Posterior cingulate gyrus (tissue), 11 donors: ENCODE results near the gene CACNA2D3.
A peak's percentile ranks its signal among the peaks of the same experiment; 100 is the strongest.

ENCODE experiments used
- DNase-seq, 10 donors: peaks; one replicate each; pipeline versions ENCODE4 v3.0.0 to v3.0.0-alpha.2; 2020 to 2021; ENCODE audit warnings: mixed read lengths in 3 of 10
- intact Hi-C: fragments of 100-400 bp; cut with DNase I; formaldehyde crosslinking; loops from one replicate; pipeline ENCODE4 v1.15.1; 2023

The CACNA2D3 gene

DNA sequence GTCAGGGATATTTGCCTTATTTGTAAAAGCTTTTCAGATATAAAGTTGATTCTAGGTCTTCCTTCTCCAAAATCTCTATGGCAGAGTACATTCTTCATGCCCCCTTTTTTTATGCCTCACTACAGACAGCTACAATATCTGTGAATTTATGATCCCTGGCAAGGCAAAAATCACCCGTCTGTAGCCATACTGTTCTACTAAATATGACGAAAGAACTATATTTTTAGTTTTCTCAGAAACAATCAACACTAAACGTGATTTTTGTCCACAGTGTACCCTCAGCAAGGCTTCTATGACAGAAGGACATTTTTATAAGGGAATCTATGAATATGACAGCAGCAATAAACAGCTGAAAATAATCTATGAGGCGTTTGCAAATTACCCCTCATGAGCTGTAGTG is 792.8 kb downstream of the CACNA2D3 start:
- intact Hi-C loops: no loop called here

DNA sequence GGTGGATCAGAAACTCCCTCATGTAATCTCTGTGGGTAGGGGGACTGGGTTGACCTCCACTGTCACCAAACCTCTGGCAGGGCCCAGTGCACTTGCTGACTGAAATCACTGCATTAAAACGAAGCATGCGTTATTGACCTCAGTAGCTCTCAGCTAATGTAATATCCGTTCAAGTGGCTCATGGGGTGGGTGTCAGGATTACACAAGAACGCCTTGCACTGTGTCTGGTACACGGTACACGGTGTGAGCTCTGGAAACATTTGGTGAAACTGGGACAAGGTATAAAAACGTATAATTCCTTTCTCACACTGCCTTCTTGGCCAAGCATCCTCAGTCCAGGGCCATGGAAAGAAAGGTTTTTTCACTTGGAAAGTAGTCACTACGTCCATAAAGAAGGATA is 793.6 kb downstream of the CACNA2D3 start:
- intact Hi-C loops: no loop called here
- DNase-seq: no peak

More for the DNA sequence above, 792.8 kb downstream of the CACNA2D3 start:
- no peak for DNase-seq

DNA sequence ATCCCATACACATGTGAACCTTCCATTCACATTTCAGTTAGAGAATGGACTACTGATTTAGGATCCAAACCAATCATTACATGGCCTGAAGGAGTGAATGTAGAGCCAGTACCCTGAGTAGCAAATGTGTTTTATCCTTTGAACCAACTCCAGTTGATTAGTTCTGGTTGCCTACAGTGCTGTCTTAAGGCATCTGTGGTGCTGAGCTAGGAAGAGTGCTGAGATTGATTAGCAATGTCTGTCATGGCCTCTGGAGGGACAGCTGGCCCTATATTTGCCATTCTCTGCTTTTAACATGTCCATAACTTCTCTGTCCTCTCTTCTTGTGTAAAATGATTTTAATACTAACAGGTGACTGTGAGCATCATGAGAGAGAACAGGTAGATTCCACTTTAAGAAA is 794.4 kb downstream of the CACNA2D3 start:
- intact Hi-C loops: no loop called here
- DNase-seq: no peak

DNA sequence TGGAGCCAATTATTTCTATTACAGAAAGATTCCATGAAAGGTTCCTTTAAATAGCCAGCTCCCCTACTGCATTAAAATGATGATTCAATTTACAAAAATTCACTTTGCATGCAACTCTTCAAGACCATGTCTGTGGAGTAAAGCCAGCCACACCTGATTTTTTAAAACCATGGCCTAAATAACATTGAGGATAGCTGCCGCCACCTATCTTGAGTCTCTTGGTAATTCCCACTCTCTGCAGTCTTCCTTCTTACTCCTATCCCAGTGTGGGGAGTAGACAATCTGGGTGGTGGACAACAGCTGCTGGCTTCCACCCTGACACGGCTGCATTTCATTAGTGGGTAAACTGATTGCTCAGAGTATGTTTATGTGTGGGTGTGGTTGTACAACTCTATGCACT is 794.8 kb downstream of the CACNA2D3 start:
- no peak for DNase-seq
- intact Hi-C loops: no loop called here

DNA sequence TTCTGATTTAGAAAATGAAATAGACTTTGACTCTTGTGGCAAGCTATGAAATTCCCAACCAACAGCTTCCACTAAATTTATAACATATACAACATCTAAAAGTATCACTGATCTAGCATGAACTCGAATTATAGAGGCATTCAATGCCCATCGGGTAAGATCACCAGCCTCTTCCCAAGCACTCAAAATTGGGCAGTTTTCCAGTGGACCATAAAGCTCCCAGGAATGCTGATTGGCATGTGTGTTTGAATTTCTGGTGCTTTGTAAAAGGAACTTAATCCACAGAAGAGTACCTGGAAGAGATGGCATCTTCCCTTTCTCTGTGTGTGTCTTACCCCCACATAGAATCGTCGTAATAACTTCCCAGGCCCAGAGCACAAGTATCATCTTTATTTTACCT is 795.5 kb downstream of the CACNA2D3 start:
- DNase-seq: no peak

DNA sequence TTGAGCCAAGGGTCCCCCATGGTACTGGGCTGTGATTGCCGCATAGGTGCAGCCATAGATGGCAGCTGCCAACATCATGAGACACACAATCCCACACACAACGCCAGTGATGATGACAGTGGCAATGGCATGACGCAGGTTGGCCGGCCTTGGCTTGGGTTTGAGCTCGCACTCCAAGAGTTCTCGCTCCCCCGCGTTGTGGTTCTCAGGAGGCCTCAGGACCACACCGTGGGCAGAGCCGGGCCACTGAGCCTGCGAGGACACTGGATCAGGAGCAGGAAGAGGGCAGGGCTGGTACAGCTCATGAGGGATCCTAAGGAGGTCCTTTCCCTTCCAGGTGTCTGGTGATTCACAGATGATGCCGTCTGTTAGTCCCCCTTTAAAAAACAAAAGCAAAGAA is 796.2 kb downstream of the CACNA2D3 start:
- intact Hi-C loops: no loop called here
- DNase-seq: peak in 1 of 10 donors; percentile 59

More for the DNA sequence above, 795.5 kb downstream of the CACNA2D3 start:
- intact Hi-C loops: no loop called here

DNA sequence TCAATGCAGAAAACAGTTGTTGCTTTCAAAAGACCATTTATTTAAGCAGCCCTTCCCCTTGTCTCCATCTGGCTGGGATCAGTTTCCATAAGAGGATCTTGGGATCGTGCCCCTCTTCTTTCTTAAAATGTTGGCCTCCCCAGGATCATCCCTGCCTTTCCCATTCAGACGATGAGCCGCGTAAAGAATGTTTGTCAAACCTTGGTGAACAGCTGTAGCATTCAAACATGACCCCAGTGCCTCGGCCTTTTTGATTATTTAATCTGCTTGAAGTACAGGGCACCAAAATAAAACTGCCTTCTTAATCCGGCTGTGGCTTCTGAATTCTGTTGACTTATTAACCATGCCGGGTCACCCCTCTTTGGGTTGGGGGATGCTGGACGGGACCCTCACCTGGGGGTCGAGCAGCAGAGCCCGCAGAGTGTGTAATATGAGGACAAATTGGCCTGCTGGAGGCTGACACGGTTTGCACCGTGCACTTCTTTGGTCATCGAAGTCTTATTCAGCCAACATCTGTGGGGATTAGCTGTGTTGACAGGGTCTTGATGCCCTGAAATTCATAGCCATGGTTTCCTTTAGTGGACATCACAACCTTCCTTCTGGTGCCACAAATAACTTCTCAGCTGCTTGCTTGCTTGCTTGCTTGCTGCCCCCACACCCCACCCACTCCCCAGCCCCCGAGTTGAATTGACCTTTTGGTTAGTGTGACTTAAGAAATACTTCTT is 805.9 kb downstream of the CACNA2D3 start, which contains the start of gene LRTM1:
LRTM1 (minus strand) TSS at position 14 of the 725 bp plus-strand sequence. CDS start 148 bp downstream, outside the sequence.
- intact Hi-C loops: no loop called here
- no peak for DNase-seq

DNA sequence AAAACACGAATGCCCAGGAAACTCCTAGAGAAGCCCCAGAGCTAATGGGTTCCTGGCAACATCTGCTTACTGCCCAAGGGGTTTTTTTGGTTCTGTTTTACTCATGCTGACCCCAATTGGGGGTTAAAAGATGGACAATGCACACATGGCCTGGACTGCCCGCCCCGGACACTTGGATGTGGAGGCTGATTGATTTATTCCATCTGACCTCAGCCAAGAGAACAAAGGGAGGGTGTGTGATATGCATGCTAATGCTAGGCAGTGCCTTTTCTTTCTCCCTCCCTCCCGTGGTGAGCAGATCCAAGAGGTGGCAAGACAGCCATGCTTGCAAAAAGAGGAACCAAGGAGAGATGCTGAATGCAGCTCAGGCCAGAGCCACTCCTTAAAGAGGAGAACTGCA is 808.8 kb downstream of the CACNA2D3 start:
- intact Hi-C loops: no loop called here
- peak in 9 of 10 donors; percentile 21 to 90 (median 56) for DNase-seq

DNA sequence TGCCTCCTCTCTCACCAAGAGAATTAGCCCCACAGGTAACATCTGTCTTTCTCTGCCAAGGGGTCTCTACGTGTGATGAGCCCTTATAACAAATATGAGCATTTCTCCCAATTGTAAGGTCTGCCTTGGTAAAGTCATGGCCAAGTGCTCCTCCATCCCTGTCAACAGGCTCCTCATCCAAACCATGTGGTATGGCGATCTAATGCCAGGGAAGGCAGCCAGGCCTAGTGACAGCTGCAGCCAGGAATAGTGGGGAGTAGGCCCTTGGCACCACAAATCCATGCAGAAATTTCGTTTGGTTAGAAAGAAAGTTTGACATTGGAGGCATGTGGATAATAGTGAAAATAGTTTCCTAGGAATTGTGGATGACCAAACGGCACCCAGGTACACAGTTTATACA is 810.3 kb downstream of the CACNA2D3 start:
- DNase-seq: peak; percentile 16 to 91 (median 52)
- intact Hi-C loops: no loop called here

DNA sequence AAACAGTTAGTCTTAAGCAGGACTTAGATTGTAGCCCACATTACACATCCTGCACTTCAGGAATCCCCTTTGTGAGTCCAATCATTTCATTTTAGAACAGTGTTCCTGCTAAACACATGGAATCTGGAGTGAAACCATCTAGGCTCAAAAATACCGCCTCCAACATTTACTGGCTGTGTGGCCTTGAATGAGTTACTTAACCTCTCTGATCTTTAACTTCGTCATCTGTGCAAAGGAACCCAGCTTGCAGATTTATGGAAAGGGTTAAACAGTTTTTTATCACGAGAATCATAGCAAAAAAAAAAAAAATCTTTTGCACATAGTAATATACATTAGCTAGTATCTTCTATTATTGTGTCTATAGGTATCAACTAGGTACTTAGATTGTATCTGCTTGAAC is 813.5 kb downstream of the CACNA2D3 start:
- intact Hi-C loops: no loop called here
- DNase-seq: no peak

DNA sequence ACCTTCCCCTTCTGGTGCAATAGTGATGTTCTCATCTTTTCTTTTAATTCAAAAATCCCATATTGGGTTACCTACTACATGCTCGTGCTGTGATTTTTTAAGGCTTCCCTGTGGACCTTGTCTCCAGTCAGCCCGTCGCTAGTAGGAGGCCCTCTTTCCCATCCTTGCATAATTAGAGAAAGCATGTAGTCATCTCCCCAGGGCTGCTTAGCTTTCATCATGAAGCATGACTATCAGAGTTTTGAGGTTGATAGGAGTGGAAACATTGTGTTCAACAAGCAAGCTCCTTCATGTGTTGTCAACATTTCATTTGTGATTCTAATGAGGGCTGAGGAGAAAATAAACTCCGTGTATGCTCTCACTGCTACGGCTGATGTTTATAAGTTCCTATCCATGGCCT is 814.2 kb downstream of the CACNA2D3 start:
- intact Hi-C loops: no loop called here
- DNase-seq: no peak

DNA sequence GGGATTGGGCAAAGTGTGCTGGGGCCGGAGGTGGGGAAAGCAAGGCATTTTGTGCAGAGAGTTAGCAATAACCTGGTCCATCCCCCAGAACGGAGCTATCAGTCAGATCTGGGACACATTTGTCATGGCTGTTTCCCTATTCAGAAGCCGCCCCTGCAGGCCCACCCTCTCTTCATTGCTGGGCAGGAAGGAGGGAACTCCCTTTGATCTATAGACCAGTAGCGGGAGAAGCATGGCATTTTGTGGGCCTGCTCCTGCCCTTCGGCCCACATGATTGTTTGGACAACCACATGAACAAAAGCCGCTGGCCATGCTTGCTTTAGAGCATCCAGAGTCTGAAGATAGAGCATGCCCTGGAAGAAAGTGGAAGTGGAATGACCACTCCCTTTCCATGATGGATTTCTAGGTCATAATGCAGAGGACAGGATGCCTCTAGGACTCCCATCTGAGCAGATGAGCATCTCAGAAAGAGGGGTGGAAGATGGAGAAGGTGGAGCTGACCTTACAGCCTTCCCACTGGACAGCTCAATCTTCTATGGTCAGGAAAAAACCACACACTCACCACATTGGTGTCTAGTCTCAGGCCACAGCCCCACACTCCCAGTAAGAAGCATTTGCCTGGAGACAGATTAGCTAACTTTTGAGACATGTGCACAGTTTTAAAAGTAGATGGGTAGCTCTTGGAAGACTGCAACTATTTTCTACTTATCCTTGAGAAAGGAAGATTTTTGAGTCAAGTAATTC is 817.4 kb downstream of the CACNA2D3 start:
- no peak for DNase-seq
- intact Hi-C loops: no loop called here

DNA sequence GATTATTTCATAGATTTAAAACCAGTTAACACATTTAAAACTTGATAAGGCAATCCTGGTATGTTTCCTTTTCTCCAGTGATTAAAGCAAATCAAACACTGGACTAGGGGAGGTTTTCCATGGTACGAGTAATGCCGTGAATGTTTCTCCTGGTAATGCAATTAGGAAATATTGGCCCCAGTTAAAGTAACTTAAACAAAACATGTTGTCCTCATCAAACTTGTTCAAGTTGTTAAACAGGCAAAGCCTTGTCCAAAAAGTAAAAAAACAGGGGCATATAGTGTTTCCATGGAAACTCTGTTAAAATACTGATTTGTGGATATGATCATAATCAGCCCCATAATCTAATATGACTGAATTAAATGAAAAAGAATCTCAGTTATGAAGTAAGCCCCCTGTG is 818.6 kb downstream of the CACNA2D3 start:
- intact Hi-C loops: no loop called here
- DNase-seq: no peak

DNA sequence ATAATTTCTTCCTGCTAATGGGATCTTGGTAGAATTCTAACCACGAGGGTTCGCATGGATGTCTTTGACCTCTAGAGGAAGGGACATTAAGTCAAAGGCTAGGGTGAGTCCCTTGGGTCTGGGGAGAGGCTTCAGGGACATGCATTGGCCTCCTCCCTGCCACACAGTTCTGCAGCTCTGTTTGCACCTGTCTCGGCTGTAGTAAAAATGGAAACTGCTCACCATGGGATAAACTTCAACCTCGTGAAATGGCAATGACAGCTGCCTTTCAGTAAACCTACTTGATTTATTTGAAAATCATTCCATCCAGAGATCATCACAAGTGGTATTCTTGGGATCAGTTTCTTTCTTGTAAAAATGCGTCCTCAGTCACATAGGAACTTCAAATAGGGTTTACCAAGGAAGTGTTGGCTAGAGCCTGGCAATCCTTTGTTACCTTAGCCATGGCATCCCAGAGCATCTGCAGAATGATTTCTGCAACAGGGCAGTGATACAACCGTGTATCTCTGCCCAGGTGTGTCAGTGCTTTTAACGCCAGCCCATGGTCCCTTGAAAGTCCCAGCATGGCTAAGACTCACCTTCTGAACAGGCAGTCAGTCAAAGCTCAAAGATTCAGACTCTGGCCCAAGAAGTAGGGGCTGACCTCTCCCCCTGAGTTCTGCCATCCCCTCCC is 819.5 kb downstream of the CACNA2D3 start:
- no peak for DNase-seq
- intact Hi-C loops: no loop called here

DNA sequence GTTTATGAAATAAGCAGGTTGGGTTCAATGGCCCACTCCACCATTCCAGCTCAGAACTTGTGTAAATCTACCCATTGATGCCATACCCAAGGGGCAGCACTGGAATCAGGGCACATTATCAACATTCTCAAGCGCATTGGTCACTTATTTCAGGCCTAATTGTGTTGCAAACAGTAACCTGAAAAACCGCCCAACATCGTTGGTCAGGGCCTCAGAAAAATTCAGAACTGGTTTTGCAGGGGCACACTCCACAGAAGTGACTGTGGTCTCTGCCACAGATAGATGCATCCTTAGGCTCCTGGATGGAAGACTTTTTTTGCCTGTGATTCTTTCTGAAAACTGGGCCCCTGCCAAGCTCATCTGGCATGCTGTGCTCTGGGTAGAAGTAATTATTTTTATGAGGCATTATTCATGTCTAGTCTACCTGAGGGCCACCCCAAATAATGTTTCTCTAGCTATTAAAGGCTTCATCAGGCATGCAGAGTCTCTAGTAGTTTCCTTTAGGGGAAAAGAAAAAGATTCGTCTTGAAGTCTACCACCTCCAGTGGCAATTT is 827.2 kb downstream of the CACNA2D3 start:
- intact Hi-C loops: no loop called here
- no peak for DNase-seq

DNA sequence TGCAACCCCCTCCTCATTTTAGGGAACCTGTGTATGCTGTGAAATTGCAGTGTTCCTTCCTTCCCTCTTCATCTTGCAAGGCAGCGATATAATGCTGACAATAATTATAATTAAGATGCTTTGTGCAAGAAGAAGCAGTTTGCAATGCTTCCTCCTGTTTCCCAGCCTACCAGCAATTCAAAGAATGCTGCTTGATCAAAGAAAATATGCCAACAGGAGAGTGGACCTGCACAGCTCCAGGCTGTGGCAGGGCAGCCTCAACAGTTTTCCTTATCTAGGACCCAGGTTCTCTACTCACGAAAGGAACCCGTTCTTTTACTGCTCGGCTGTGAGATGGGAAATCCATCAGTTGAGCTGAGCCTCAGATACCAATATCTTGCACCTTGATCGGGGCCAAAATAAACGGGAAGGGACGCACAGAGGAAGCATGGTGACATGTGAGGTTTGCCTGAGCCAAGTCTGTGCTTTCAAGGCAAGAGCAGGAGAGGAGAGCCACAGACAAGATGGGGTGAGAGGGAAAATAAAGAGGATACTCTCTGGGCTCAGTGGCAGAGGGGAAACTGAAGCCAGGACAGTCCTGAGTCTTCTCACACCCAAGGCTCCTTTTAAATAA is 828.1 kb downstream of the CACNA2D3 start:
- intact Hi-C loops: no loop called here
- no peak for DNase-seq

DNA sequence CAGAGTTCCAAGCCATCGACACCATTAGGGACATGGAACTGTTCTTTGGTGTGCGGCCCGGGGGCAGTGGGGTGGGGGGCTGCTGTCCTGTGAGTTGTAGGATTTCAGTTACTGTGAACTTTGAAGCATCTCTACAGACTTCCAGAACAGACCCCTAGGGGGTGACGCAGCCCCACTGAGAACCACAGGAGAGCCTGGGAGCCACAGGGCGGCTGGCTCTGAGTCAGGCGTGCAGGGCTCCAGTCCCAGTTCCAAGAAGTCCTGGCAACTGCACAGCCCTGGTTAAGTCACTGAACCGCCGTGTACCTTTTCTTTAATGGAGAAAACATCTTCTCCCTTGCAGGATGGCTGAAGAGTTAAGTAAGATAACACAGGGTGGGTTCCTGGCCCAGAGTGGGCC is 829.1 kb downstream of the CACNA2D3 start:
- DNase-seq: peak; percentile 14 to 91 (median 46)
- intact Hi-C loops: no loop called here

DNA sequence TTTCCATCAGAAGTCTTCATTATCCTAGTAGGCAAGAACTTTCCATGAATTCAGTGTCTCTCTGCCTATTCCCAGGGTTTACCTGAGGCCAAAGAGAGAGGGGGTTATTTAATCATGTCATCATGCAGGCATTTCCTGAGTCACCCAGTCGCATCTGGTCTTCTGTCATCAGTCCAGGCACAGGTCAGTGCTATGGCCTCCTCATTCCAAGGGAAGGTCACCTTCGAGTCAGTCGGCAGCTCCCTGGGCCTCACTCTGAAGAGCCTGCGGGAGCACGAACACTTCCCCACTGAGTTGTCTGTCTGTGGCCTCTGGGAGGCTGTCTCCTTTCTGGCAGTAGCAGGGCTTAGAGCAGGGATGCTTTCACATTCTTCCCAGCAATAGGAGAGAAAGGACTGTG is 831.7 kb downstream of the CACNA2D3 start:
- intact Hi-C loops: no loop called here

DNA sequence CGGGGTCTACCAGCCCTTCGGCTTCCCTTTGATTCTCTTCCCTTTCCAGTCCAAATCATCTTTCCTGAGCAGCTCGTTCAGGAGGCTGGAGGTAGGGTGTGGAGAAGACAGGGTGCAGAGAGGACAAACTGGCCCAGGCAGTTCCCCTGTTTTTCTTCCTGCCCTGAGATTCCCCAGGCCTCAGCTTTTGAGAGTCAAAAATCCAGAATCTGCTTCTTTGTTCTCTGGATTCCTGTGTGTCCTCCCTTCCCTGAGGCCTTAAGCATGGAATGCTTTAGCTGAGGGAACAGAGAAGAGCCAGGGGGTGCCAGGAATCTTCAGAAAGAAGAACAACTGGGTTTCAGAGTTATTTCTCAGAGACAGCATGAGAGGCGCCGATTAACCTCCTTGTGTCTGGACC is 832.2 kb downstream of the CACNA2D3 start:
- intact Hi-C loops: no loop called here
- no peak for DNase-seq

More for the DNA sequence above, 831.7 kb downstream of the CACNA2D3 start:
- no peak for DNase-seq

DNA sequence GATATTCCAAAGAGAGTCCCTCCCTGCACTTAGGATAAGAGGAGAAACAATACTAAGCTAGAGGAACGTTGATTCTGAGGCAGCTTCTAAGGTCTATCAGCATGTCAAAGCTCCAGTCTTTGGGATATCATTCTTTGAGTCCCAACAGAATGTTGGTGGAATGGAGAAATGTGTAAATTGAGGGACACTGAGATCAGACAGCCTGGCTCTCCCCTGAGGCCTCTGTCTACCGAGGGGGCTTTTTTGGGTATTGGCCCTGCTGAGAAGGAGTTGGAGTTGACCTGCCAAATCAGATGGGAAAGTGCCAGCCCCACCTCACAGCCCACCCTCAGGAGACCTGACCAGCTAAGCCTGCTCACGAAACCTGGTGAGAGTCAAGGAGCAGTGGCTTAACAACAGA is 833.1 kb downstream of the CACNA2D3 start:
- no peak for DNase-seq
- intact Hi-C loops: no loop called here

DNA sequence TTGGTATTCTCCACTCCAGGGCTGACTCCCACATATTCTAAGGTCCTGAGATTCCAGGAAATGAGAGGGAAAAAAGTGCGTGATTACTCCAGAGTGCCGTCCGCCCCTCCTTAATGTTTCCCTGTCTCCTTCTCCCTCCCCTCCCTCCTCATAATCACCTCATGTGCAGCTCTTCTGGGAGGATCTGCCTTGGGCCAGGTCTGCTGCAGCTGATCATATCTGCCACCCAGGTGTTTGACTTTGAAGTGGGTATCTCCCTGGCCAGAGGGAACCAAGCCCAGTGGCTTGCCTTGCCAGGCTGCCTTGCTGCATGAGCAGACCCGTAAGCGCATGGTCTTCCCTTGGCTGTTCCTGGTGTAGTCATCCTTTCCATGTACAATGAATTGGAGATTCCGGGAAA is 833.6 kb downstream of the CACNA2D3 start:
- no peak for DNase-seq
- intact Hi-C loops: no loop called here
